HEK293 (cell line): ENCODE results near the gene AKAP6.

Experiments
- ZNF777 ChIP-seq: fragments of 450-650 bp; formaldehyde crosslinking; IDR thresholded peaks from 2 replicates; pipeline ENCODE4 v1.5.1; 2017; ENCODE audit warnings: missing biosample characterization, missing genetic modification characterization, borderline replicate concordance
- TF ChIP-seq, protein P1 (sequence below): fragments of 450-650 bp; formaldehyde crosslinking; IDR thresholded peaks from 2 replicates; pipeline ENCODE4 v1.5.1; 2016; ENCODE audit warnings: missing biosample characterization, missing genetic modification characterization

DNA sequence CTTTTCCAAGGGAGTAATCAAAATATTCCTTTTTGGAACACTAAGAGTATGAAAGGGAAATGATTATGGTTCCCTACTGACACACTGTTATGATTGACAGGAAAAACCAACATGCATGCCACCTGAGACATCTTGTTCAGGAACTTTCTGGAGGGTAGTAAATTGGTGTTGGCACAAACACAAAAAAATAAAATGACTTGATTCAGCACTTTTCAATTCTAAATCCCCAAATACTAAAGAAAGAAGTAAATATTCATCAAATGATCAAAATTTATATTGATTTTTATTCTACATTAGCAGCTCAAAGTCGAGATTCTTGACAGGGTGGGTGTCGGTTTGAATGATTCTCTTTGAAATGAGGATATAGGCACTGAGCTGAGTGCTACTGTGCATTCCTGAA, 338.2 kb downstream of the AKAP6 start:
- TF ChIP-seq, protein P1, sequence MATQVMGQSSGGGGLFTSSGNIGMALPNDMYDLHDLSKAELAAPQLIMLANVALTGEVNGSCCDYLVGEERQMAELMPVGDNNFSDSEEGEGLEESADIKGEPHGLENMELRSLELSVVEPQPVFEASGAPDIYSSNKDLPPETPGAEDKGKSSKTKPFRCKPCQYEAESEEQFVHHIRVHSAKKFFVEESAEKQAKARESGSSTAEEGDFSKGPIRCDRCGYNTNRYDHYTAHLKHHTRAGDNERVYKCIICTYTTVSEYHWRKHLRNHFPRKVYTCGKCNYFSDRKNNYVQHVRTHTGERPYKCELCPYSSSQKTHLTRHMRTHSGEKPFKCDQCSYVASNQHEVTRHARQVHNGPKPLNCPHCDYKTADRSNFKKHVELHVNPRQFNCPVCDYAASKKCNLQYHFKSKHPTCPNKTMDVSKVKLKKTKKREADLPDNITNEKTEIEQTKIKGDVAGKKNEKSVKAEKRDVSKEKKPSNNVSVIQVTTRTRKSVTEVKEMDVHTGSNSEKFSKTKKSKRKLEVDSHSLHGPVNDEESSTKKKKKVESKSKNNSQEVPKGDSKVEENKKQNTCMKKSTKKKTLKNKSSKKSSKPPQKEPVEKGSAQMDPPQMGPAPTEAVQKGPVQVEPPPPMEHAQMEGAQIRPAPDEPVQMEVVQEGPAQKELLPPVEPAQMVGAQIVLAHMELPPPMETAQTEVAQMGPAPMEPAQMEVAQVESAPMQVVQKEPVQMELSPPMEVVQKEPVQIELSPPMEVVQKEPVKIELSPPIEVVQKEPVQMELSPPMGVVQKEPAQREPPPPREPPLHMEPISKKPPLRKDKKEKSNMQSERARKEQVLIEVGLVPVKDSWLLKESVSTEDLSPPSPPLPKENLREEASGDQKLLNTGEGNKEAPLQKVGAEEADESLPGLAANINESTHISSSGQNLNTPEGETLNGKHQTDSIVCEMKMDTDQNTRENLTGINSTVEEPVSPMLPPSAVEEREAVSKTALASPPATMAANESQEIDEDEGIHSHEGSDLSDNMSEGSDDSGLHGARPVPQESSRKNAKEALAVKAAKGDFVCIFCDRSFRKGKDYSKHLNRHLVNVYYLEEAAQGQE (tag by site-specific recombination): no peak
- no peak for TF ChIP-seq ZNF777 (tag by site-specific recombination)
